Activated T-cell treated with anti-CD3 and anti-CD28 coated beads, Interleukin-2, amount 50 U/mL, for 4 hours (primary cell): ENCODE results near the gene TTLL12. TPM values are rescaled to one million over a fixed set of nuclear protein-coding genes. Genes with fewer than 3 reads are reported as not detected.

Experiments used
- ATAC-seq, 2 donors: fragments of 200-7000 bp; cut with Tn5 transposase; one replicate each; pipeline ENCODE4 v1.10.0; 2021
- DNase-seq: peaks from one replicate; pipeline ENCODE4 v3.0.0-alpha.2; 2020
- H3K27me3 Mint-ChIP-seq: one replicate; pipeline ENCODE4 v1.8.0; 2021; ENCODE audit warnings: low read depth, mixed read lengths
- H3K36me3 Mint-ChIP-seq: one replicate; pipeline ENCODE4 v1.8.0; 2022; ENCODE audit warnings: mixed read lengths; ENCODE audit not compliant: insufficient read depth
- H3K4me1 Mint-ChIP-seq: one replicate; pipeline ENCODE4 v1.8.0; 2021; ENCODE audit warnings: low read depth, mixed read lengths
- H3K4me3 Mint-ChIP-seq: one replicate; pipeline ENCODE4 v1.8.0; 2021; ENCODE audit warnings: mild to moderate bottlenecking, moderate library complexity, mixed read lengths
- H3K9me3 Mint-ChIP-seq: one replicate; pipeline ENCODE4 v1.8.0; 2021; ENCODE audit warnings: mixed read lengths
- total RNA-seq, 3 donors: library from RNA; stranded (reverse); gene quantifications; one replicate each; pipeline ENCODE4 v1.2.1, GENCODE V29; 2021

The TTLL12 gene
- total RNA-seq, 3 donors from 2014 or later: 126 to 188 (median 163) TPM

DNA sequence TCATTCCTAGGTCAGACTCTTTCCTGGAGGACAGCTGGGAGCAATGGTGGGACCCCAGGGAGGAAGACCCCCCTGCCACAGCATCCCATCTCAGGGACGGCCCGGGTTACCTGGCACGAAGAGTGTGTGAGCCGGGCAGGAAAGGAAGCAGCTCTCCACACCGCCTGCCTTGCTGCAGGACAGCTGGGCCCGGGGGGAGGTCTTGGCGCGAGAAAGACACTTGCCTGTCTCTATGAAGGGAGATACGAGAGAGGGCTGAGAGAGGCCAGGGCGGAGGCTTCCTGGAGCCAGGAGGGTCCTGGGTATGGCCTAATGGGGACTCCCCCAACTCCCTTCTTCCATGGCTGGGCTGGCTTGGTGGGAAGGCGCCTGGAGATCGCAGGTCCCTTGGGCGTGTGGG is 36.1 kb upstream of the TTLL12 start:
- H3K4me3 Mint-ChIP-seq: no peak overlapping the region
- no peaks in the 10 kb centered on the region for H3K9me3 Mint-ChIP-seq
- H3K36me3 Mint-ChIP-seq: no peaks in the 10 kb centered on the region
- ATAC-seq (no peak), DNase-seq (no peak)
- no peaks in the 10 kb centered on the region for H3K4me1 Mint-ChIP-seq
- peaks cover 5% of the 10 kb centered on the region for H3K27me3 Mint-ChIP-seq

DNA sequence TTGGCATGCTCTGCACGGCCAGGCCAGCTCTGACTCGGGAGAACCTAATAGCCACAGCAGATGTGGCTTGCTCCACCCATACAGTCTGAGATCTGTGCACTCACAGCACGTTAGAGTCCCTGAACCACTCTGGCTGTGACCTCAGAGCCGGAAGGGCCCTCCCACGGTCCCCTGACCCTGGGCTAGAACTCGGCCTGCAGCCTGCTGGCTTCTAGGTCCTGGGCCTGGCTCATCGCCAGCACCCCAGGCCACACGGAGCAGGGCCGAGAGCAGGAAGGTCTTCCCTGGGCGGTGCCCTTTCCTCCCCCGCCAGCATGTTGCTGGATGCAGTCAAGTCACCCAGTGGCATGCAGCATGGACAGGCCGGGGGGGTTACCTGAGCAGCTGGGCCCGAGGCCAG is 35.3 kb upstream of the TTLL12 start:
- Mint-ChIP-seq H3K4me1 (no peaks in the 10 kb centered on the region), H3K4me3 (no peak overlapping the region), H3K36me3 (no peaks in the 10 kb centered on the region), H3K27me3 (peaks cover 5% of the 10 kb centered on the region), H3K9me3 (no peaks in the 10 kb centered on the region)
- DNase-seq (no peak), ATAC-seq (no peak)

DNA sequence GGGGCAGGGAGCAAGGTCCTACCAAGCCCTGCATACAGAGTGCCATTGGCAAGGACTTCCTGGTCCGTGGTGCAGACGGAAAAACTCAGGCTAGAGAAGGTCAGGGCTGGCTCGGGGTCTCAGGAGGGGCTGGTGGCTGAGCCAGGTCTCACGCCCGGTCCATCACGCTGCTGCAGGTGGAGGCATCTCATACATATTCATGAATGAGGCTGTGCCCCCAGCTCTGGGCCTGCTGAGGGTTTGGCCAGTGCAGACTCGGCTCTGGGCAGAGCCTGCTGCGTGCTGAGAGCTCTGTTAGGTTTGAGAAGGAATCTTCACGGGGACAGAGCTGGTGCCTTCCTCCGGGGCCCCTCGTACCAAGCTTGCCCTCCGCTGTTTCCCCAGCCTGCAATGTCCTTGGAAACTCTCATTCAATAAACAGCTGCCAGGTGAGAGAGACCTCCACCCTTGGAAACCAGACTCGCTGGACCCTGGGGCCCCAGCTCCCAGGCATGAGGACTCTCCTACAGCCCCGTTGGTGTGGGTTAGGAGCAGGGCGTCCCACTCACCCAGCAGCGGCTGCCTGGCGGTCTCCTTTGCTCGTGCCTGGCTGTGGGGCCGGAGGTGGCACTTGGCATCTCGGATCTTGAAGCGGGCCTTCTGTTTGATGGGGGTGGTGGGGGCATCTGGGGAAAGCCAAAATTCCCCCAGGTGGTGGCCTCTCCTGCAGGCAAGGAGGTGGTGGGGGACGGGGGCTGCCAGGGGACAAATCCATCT is 33.9 kb upstream of the TTLL12 start:
- ATAC-seq (no peak), DNase-seq (no peak)
- Mint-ChIP-seq H3K4me1 (no peaks in the 10 kb centered on the region), H3K36me3 (no peaks in the 10 kb centered on the region), H3K9me3 (no peaks in the 10 kb centered on the region), H3K27me3 (peaks cover 3% of the 10 kb centered on the region), H3K4me3 (no peak overlapping the region)

DNA sequence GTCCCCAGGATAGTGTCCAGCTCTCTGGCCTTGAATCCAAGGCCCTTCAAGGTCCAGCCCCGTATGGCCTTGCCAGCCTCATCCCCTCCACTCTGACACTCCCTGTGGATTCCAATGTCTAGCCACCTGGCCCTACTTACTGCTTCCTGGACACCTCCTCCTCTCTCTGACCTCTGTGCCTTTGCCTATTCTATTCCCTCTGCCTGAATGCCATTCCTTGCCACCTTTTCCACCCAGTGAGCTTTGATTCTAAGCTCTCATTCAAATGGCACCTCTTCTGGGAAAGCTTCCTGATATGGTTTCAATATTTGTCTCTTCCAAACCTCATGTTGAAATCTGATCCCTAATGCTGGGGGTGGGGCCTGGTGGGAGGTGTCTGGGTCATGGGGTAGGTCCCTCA is 31.9 kb upstream of the TTLL12 start:
- no peak overlapping the region for H3K4me3 Mint-ChIP-seq
- no peak for ATAC-seq
- H3K9me3 Mint-ChIP-seq: no peaks in the 10 kb centered on the region
- DNase-seq: no peak
- H3K36me3 Mint-ChIP-seq: no peaks in the 10 kb centered on the region
- H3K4me1 Mint-ChIP-seq: no peaks in the 10 kb centered on the region
- H3K27me3 Mint-ChIP-seq: no peaks in the 10 kb centered on the region

DNA sequence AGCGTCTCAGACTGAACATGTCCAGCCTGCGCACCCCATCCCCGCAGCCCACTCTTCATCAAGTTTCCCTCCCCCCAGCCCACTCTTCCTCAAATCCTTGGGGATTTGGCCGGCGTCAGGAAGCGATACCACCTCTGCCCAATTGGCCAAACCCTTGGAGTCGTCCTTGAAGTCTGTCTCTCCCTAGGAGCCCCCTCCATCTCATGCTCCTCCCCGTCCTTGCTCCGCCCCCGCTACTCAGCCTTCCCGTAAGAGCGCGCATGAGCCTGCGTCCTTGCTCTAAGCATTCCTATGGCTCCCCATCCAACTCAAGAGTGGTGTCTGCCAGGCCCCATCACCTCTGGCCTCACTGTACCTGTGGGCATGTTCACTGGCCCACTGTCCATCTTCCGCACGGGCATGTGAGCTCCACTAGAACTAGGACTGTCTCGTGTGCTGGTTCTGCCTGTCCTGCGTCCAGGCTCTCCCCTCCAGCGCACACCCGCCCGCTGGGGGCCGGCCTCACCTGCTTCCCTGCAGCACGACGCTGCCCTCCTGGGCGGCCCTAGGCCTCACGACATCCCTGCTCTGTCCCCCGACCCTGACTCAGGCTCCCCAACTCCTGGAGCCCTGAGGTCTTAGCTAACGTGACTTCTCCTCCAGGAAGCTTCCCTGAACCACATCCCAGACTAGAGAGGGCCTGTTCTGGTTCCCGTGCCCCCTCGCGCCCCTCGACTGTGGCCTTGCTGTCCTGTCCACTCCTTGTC is 30.5 kb upstream of the TTLL12 start:
- H3K4me3 Mint-ChIP-seq: no peak overlapping the region
- H3K4me1 Mint-ChIP-seq: no peaks in the 10 kb centered on the region
- ATAC-seq (no peak), DNase-seq (no peak)
- H3K9me3 Mint-ChIP-seq: no peaks in the 10 kb centered on the region
- H3K27me3 Mint-ChIP-seq: no peaks in the 10 kb centered on the region
- no peaks in the 10 kb centered on the region for H3K36me3 Mint-ChIP-seq

DNA sequence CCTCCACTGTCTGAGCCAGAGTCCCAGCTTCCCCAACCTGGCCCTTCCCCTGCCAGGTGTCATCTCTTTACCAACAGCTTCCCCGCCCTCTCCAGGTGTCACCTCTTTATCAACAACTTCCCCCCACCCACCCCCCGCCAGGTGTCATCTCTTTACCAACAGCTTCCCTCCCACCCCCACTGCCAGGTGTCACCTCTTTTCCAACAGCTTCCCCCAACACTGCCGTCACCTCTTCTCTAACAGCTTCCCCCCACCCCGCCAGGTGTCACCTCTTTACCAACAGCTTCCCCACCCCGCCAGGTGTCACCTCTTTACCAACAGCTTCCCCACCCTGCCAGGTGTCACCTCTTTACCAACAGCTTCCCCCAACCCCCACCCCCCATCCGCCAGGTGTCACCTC is 29.8 kb upstream of the TTLL12 start:
- H3K9me3 Mint-ChIP-seq: no peaks in the 10 kb centered on the region
- H3K4me3 Mint-ChIP-seq: no peak overlapping the region
- no peaks in the 10 kb centered on the region for H3K27me3 Mint-ChIP-seq
- no peaks in the 10 kb centered on the region for H3K4me1 Mint-ChIP-seq
- no peak for ATAC-seq
- DNase-seq: no peak
- H3K36me3 Mint-ChIP-seq: no peaks in the 10 kb centered on the region

DNA sequence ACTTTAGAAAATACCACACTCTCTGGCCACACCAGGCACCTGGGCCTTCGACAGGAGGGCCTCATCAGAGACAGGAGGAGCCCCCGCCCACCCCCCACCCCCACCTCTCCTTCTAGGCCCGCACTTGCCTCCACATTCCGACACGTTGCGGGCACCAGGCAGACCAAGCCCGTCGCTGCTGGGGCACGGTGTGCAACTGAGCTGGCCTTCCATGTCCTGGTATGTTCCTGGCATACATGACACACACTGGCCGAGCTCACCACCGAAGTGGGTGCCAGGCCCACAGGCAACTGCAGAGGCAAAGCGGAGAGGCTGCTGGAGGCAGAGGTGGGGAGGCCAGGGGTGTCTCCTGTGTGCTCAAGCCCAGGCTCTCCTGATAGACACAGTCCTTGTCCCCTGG is 27.0 kb upstream of the TTLL12 start:
- H3K4me1 Mint-ChIP-seq: no peaks in the 10 kb centered on the region
- ATAC-seq (no peak), DNase-seq (no peak)
- no peaks in the 10 kb centered on the region for H3K9me3 Mint-ChIP-seq
- no peaks in the 10 kb centered on the region for H3K36me3 Mint-ChIP-seq
- no peak overlapping the region for H3K4me3 Mint-ChIP-seq
- no peaks in the 10 kb centered on the region for H3K27me3 Mint-ChIP-seq

DNA sequence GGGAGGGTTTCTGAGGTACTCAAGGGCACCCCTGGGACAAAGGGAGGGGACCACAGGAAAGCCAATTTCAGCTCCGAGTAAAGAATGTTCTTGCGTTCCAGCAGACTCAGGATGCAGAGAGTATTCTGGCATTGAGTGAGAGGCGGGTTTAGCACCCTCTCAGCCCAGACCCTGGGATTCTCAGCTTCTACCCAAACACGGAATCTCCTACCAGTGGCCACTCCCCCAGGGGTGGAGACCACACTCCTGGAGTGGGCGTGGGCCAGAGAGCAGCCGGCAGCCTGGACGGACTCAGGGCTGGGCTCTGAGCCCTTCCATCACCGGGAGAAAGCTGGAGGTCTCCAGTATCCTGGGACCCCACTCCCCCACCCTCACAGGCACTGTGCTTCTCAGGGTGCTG is 26.1 kb upstream of the TTLL12 start:
- H3K9me3 Mint-ChIP-seq: no peaks in the 10 kb centered on the region
- no peaks in the 10 kb centered on the region for H3K4me1 Mint-ChIP-seq
- ATAC-seq (no peak), DNase-seq (no peak)
- H3K36me3 Mint-ChIP-seq: no peaks in the 10 kb centered on the region
- no peak overlapping the region for H3K4me3 Mint-ChIP-seq
- H3K27me3 Mint-ChIP-seq: no peaks in the 10 kb centered on the region

DNA sequence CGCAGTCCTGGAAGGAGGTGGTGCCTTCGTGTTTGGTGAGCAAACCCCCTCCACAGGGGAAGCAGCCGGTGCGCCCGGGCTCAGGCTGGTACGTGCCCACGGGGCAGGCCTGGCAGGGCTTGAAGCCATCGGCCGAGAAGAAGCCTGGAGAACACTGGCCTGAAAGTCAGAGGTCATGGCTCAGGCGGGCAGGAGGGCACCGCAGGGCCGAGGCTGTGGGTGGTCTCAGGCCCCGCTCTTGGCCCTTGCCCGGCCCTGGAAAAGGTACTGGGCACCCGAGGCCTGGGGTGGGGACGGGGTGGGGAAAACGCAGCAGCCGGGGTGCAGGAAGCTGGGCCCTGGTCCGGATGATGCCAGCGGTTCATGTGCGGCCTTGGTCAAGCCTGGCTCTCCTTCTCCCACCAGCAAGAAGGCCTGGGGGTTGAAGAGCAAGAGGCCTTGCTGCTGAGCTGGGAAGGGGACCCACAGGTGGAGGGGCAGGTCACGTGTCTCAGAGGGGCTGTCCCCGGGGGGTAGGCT is 25.6 kb upstream of the TTLL12 start:
- no peaks in the 10 kb centered on the region for H3K27me3 Mint-ChIP-seq
- H3K9me3 Mint-ChIP-seq: no peaks in the 10 kb centered on the region
- DNase-seq (no peak), ATAC-seq (no peak)
- no peaks in the 10 kb centered on the region for H3K4me1 Mint-ChIP-seq
- H3K36me3 Mint-ChIP-seq: no peaks in the 10 kb centered on the region
- no peak overlapping the region for H3K4me3 Mint-ChIP-seq

DNA sequence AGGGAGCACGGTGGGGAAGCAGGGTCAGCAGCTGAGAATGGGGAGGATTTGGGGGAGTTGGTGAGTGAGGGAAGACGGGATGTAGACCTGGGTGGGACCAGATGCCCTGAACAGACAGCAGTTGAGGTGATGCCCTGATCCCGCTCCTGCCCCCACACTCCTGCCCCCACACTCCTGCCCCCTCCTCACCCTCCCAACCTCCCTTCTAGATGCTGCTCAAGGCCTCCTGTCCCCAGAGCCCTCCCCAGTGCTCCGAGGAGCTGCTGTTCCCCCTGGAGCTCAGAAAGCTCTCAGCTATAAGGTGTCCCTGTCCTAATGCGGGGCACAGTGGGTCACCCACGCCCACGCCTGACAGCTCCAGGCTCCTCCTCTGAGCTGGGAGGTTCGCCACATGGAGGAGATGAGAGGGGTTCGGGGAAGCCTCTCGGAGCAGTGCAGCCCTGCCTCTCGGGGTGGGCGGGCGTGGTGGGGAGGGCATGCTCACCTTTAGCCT is 25.1 kb upstream of the TTLL12 start:
- no peaks in the 10 kb centered on the region for H3K4me1 Mint-ChIP-seq
- no peak for ATAC-seq
- H3K27me3 Mint-ChIP-seq: no peaks in the 10 kb centered on the region
- no peak overlapping the region for H3K4me3 Mint-ChIP-seq
- no peak for DNase-seq
- H3K9me3 Mint-ChIP-seq: no peaks in the 10 kb centered on the region
- H3K36me3 Mint-ChIP-seq: no peaks in the 10 kb centered on the region

DNA sequence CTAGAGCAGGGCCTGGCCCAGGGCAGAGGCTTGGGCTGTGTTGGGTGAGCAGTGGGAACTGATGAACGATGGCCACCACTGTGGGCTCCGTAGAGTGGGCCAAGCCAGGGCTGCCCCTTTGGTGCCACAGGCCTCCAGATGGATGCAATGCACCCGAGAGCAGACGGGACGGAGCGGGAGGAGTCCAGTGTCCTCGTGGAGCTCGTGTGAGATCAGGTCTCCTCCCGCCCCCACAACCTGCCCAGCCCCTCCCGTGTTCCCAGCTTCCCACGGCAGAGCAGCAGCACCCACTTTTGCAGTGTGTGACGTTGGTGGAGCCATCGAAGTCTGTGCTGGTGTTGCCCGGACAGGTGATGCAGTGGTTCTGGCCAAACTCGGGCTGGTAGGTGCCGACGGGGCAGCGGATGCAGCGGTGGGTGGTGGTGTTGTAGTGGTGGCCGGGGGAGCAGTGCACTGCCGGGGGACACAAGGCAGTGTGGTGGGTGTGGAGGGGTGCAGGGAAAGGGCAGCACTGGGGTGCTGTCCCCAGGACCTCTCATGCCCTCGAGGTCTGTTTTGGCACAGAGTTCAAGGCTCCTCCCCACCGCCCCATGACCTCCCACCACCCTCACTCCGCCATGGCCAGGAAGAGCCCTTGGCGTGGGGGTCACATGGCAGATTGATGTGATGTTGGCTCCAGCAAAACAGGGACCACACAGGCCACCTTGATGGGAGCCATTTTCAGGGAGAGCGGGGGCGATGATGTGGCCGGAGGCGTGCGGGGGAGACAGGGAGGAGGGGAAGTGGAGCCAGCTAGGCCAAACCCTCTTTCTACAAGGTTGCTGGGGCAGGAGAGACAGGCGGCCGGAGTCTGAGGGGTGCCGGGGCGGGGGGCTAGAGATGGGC is 23.9 kb upstream of the TTLL12 start:
- Mint-ChIP-seq H3K4me3 (no peak overlapping the region), H3K9me3 (no peaks in the 10 kb centered on the region), H3K27me3 (no peaks in the 10 kb centered on the region), H3K36me3 (no peaks in the 10 kb centered on the region), H3K4me1 (peaks cover 4% of the 10 kb centered on the region)
- DNase-seq (no peak), ATAC-seq (no peak)

DNA sequence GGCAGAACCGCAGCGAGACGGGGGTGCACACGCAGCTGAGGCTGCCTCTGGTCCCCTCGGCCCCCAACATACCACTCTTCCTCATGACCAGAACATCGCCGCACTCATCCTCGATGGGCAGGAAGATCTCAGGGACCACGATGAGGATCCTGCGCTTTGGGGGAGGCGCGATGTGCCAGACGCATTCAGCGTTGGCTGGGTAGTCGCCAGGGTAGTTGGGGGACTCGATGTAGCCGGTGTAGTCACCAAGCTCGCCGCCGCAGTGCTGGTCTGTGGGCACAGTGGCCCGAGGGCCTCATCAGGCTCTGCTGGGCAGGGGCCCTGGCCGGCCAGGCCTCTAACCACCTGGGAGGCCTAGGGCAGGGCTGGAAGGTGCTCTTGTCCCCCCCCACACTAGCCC is 23.0 kb upstream of the TTLL12 start:
- Mint-ChIP-seq H3K4me1 (peaks cover 6% of the 10 kb centered on the region), H3K4me3 (no peak overlapping the region), H3K27me3 (no peaks in the 10 kb centered on the region), H3K36me3 (no peaks in the 10 kb centered on the region), H3K9me3 (no peaks in the 10 kb centered on the region)
- no peak for DNase-seq
- no peak for ATAC-seq

DNA sequence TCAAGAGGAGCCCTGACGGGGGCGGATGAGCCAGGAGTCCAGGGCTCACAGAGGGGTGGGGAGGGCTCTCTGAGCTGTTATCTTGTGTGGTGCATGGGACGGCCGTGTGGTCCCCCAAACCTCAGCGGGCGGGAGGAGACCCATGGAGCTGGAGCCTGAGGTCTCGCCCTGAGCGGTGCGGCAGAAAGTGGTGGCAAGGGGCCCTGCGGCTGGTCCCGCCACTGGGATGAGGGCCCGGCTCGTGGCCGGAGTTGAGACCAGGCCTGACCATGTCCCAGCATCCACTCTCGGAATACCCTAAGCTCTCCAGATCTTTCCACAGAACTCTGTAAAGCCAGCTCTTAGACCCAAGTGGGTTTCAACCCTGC is 22.6 kb upstream of the TTLL12 start:
- ATAC-seq (no peak), DNase-seq (no peak)
- H3K4me3 Mint-ChIP-seq: no peak overlapping the region
- no peaks in the 10 kb centered on the region for H3K27me3 Mint-ChIP-seq
- no peaks in the 10 kb centered on the region for H3K36me3 Mint-ChIP-seq
- H3K9me3 Mint-ChIP-seq: no peaks in the 10 kb centered on the region
- H3K4me1 Mint-ChIP-seq: peaks cover 6% of the 10 kb centered on the region

DNA sequence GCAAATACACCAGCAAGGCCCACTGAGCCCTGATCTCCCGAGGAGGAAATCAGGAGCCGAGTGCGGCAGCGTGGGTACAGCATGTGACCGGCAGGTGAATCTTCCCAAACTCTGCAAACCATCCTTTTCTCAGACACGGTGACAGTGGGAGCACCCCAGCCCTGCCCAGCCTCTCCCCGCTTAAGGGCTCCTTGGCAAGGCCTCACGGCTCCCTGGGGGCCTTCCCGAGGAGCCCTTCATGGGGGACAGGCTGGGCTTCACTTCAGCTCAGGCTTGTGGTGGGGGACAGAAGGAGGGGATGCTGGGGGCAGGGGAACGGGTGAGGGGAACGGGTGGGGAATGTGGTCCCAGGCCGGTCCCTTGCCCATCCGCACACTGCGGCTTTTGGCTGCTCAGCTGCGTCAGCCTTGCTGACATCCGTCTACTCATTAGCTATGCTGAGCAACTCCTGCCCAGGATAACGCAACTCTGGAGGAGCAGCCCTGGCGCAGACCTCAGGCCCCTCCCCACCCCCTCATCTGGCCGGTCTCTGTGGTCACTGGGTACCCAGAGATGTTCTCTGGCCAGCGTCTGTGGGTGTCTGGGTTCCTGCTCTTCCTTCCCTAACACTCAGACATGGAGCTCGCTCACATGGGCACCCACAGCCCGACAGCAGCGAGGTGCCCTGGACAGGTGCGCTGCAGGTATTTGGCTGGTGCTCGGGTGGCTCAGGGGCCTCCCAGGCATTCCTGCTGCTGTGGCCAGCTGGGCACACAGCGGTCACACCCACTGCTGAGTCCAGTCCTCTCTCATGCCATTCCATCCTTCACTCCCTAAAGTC is 22.0 kb upstream of the TTLL12 start:
- Mint-ChIP-seq H3K27me3 (no peaks in the 10 kb centered on the region), H3K36me3 (no peaks in the 10 kb centered on the region), H3K4me1 (peaks cover 6% of the 10 kb centered on the region), H3K9me3 (no peaks in the 10 kb centered on the region), H3K4me3 (no peak overlapping the region)
- no peak for ATAC-seq
- DNase-seq: no peak
